ENCODE measurements around the gene NOCT. TPM values are rescaled to one million over a fixed set of nuclear protein-coding genes. Genes with fewer than 3 reads are reported as not detected.
"Not testable (repeated sequence)": the region's sequence is repeated elsewhere in the genome, so short reads cannot be mapped to it uniquely, and the experiment has no call there.

Gene NOCT
- total RNA-seq, 1 experiment from 2014 or later: 17.1 TPM

DNA sequence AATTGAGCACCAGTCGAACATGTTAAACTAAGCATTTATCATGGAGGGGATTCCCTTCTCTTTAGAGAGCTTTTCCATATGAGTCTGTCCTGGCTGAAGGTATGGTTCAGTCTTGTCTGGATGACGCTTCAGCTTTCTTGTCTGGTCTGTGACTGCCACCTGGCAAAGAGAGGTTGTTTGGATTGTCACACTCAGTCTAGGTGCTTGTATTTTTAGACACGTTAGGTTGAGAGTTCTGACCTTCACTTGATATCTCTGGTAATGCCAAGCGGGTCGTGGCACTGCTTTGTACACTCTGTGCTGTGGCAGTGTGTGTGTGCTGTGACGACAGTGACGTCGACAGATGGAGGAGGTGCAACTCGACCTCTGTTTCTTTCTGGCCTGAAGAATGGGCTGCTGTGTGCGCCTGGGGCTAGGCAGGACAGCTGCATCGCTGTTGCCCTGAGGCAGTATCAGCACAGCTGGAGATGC is 12.6 kb downstream of the NOCT start:
- peaks cover 9% of the 10 kb centered on the region for H3K4me1 ChIP-seq (ENCODE audit: control insufficient read depth, insufficient read depth, low read length)
- POLR2A ChIA-PET: no interaction called here
- ATAC-seq: peak; percentile 32
- H3K36me3 ChIP-seq (ENCODE audit: control insufficient read depth, insufficient read depth, low read length): no peaks in the 10 kb centered on the region
- in situ Hi-C loops (cut with HindIII; ENCODE audit: low pct_unique_long_range_greater_than_20kb, low sequenced_read_pairs): no loop called here
- no peaks in the 10 kb centered on the region for H3K9me3 ChIP-seq (ENCODE audit: control insufficient read depth, insufficient read depth, low read depth, low read length)
- no TSS peak for BruUV-seq (replicated peaks)
- no peaks in the 10 kb centered on the region for H3K27me3 ChIP-seq (ENCODE audit: control insufficient read depth, insufficient read depth, low read length)
- intact Hi-C loops (cut with micrococcal nuclease; ENCODE audit: unreplicated experiment): no loop called here
- CTCF ChIA-PET: no interaction called here
- peak overlapping the region; percentile 12; the same call in 1 of the 2 replicates for H3K27ac ChIP-seq (ENCODE audit: low read length)
- TF ChIP-seq TCF7L2 (IDR thresholded peaks at IDR 0.05; ENCODE audit: low read depth, low read length) (no peak), POLR2AphosphoS5 (IDR thresholded peaks at IDR 0.05; ENCODE audit: low read depth, low read length) (no peak), SIN3A (IDR thresholded peaks at IDR 0.05; ENCODE audit: borderline replicate concordance, insufficient read depth, low read depth, low read length) (no peak)
- TF ChIP-seq, protein P1, sequence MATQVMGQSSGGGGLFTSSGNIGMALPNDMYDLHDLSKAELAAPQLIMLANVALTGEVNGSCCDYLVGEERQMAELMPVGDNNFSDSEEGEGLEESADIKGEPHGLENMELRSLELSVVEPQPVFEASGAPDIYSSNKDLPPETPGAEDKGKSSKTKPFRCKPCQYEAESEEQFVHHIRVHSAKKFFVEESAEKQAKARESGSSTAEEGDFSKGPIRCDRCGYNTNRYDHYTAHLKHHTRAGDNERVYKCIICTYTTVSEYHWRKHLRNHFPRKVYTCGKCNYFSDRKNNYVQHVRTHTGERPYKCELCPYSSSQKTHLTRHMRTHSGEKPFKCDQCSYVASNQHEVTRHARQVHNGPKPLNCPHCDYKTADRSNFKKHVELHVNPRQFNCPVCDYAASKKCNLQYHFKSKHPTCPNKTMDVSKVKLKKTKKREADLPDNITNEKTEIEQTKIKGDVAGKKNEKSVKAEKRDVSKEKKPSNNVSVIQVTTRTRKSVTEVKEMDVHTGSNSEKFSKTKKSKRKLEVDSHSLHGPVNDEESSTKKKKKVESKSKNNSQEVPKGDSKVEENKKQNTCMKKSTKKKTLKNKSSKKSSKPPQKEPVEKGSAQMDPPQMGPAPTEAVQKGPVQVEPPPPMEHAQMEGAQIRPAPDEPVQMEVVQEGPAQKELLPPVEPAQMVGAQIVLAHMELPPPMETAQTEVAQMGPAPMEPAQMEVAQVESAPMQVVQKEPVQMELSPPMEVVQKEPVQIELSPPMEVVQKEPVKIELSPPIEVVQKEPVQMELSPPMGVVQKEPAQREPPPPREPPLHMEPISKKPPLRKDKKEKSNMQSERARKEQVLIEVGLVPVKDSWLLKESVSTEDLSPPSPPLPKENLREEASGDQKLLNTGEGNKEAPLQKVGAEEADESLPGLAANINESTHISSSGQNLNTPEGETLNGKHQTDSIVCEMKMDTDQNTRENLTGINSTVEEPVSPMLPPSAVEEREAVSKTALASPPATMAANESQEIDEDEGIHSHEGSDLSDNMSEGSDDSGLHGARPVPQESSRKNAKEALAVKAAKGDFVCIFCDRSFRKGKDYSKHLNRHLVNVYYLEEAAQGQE (IDR thresholded peaks at IDR 0.05; ENCODE audit: insufficient read depth in 1 of 2, low read depth in 2 of 2, low read length in 1 of 2): no peak
- TF ChIP-seq, protein P2, sequence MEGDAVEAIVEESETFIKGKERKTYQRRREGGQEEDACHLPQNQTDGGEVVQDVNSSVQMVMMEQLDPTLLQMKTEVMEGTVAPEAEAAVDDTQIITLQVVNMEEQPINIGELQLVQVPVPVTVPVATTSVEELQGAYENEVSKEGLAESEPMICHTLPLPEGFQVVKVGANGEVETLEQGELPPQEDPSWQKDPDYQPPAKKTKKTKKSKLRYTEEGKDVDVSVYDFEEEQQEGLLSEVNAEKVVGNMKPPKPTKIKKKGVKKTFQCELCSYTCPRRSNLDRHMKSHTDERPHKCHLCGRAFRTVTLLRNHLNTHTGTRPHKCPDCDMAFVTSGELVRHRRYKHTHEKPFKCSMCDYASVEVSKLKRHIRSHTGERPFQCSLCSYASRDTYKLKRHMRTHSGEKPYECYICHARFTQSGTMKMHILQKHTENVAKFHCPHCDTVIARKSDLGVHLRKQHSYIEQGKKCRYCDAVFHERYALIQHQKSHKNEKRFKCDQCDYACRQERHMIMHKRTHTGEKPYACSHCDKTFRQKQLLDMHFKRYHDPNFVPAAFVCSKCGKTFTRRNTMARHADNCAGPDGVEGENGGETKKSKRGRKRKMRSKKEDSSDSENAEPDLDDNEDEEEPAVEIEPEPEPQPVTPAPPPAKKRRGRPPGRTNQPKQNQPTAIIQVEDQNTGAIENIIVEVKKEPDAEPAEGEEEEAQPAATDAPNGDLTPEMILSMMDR (IDR thresholded peaks at IDR 0.05): no peak
- no peak for DNase-seq (ENCODE audit: low read depth, low spot score)
- no peak overlapping the region for H3K4me3 ChIP-seq (ENCODE audit: low read depth in 2 of 2, low read length in 2 of 2)

DNA sequence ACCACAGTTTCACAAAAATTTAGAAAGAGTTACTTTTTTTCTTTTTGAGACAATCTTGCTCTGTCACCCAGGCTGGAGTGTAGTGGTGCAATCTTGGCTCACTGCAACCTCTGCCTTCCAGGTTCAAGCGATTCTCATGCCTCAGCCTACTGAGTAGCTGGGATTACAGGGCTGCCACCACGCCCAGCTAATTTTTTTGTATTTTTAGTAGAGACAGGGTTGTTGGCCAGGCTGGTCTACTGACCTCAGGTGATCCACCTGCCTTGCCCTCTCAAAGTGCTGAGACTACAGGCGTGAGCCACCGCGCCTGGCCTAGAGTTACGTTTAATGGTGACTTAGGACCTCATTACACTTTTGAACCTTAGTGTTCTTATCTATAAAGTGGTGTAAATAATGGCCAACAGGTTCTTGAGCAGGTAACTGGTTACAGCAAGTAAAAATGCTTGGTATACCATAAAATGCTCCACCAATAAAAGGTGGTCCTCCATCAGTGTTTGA is 14.3 kb downstream of the NOCT start:
- H3K27ac ChIP-seq (ENCODE audit: low read length); intact Hi-C loops (cut with micrococcal nuclease; ENCODE audit: unreplicated experiment); H3K4me3 ChIP-seq (ENCODE audit: low read depth in 2 of 2, low read length in 2 of 2); H3K9me3 ChIP-seq (ENCODE audit: control insufficient read depth, insufficient read depth, low read depth, low read length); in situ Hi-C loops (cut with HindIII; ENCODE audit: low pct_unique_long_range_greater_than_20kb, low sequenced_read_pairs); BruUV-seq (replicated peaks); ATAC-seq; POLR2A ChIA-PET; H3K27me3 ChIP-seq (ENCODE audit: control insufficient read depth, insufficient read depth, low read length); DNase-seq (ENCODE audit: low read depth, low spot score); H3K36me3 ChIP-seq (ENCODE audit: control insufficient read depth, insufficient read depth, low read length): not testable (repeated sequence)
- peaks cover 14% of the 10 kb centered on the region for H3K4me1 ChIP-seq (ENCODE audit: control insufficient read depth, insufficient read depth, low read length)
- CTCF ChIA-PET: interaction anchor here (0.6 to 1.4 kb wide), 4 partner anchors 15 to 266 kb away, joined by 3 read pairs; no protein-coding TSS in a partner anchor

DNA sequence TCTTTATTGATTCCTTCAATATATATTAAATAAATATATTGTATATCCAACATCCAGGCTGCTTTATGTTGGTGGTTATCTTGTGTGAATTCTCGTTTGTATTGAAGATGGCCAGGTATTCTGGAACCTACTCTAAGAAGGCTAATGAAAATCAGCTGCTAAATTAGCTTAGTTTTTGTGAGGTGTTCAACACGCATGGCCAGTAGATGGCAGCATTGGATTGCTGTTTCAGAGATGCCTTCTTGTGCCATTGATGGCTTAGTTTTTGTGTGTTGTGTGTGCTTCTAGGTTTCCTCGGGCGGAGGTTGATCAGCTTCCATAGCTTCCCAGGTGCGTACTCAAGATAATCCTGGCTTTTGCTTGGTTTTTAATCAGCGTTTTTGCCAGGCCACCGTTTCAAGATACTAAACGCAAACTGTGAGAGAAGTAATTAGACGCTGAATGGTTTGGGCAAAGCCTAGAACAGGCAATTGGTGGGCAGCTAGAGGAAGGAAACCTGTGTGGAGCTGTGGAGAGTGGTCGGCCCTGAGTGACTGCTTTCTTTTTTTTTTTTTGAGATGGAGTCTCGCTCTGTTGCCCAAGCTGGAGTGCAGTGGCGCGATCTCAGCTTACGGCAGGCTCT is 15.1 kb downstream of the NOCT start:
- no TSS peak for BruUV-seq (replicated peaks)
- H3K9me3 ChIP-seq (ENCODE audit: control insufficient read depth, insufficient read depth, low read depth, low read length): no peaks in the 10 kb centered on the region
- intact Hi-C loops (cut with micrococcal nuclease; ENCODE audit: unreplicated experiment): no loop called here
- ChIA-PET POLR2A (interaction anchor here (0.6 to 0.7 kb wide), 2 partner anchors 8 to 500 kb away, joined by 4 to 5 read pairs; no protein-coding TSS in a partner anchor), CTCF (interaction anchor here (0.5 to 1.4 kb wide), 5 partner anchors 16 to 265 kb away, joined by 3 read pairs; no protein-coding TSS in a partner anchor)
- in situ Hi-C loops (cut with HindIII; ENCODE audit: low pct_unique_long_range_greater_than_20kb, low sequenced_read_pairs): no loop called here
- ATAC-seq (peak; percentile 51; the same call in 1 of the 2 replicates), DNase-seq (ENCODE audit: low read depth, low spot score) (peak; percentile 54)
- H3K27me3 ChIP-seq (ENCODE audit: control insufficient read depth, insufficient read depth, low read length): no peaks in the 10 kb centered on the region
- H3K4me1 ChIP-seq (ENCODE audit: control insufficient read depth, insufficient read depth, low read length): peaks cover 14% of the 10 kb centered on the region
- TF ChIP-seq TCF7L2 (IDR thresholded peaks at IDR 0.05; ENCODE audit: low read depth, low read length) (no peak), POLR2AphosphoS5 (IDR thresholded peaks at IDR 0.05; ENCODE audit: low read depth, low read length) (no peak), SIN3A (IDR thresholded peaks at IDR 0.05; ENCODE audit: borderline replicate concordance, insufficient read depth, low read depth, low read length) (no peak)
- TF ChIP-seq, protein P1 (IDR thresholded peaks at IDR 0.05; ENCODE audit: insufficient read depth in 1 of 2, low read depth in 2 of 2, low read length in 1 of 2): no peak
- TF ChIP-seq, protein P2 (IDR thresholded peaks at IDR 0.05): peak; percentile 78
- no peaks in the 10 kb centered on the region for H3K36me3 ChIP-seq (ENCODE audit: control insufficient read depth, insufficient read depth, low read length)
- no peak overlapping the region for H3K27ac ChIP-seq (ENCODE audit: low read length)
- H3K4me3 ChIP-seq (ENCODE audit: low read depth in 2 of 2, low read length in 2 of 2): no peak overlapping the region

Data from Panc1 (cell line).